K562 (cell line): ENCODE results near the gene EMX1. TPM values are rescaled to one million over a fixed set of nuclear protein-coding genes. Genes with fewer than 3 reads are reported as not detected.

Source experiments
- ATAC-seq: fragments of 200-7000 bp; cut with Tn5 transposase; 3 replicates; pipeline ENCODE4 v1.9.1; 2020; ENCODE audit warnings: moderate library complexity
- BruUV-seq: library from RNA; stranded (reverse); fragments of 400-500 nt; replicated peaks from 2 replicates; lab custom pipeline; 2021; lab: Mats Ljungman, UMichigan
- CTCF ChIA-PET: fragments of 300-600 bp; formaldehyde crosslinking; extraction: SDS; loops from one replicate; lab custom pipeline; 2021; ENCODE audit warnings: low intra/inter-chr PET ratio; lab: Yijun Ruan, JAX
- POLR2A ChIA-PET: fragments of 300-600, 350-650 bp; sonication (Branson Sonifier 250); formaldehyde crosslinking; extraction: SDS; loops from one replicate; lab custom pipeline; 2021; ENCODE audit warnings: antibody characterized with exemption, inconsistent platforms; lab: Yijun Ruan, JAX
- DNase-seq, 4 experiments: peaks; one replicate each; pipeline versions ENCODE4 v3.0.0 to v3.0.0-alpha.2; 2011 to 2018; ENCODE audit warnings: low spot score in 3 of 4, mixed read lengths in 3 of 4; ENCODE audit errors: extremely low read depth in 1 of 4
- FAIRE-seq: peaks from 2 replicates; lab custom pipeline; 2011; peaks lifted over from hg19 to GRCh38; lab: Jason Lieb, UNC
- H2AFZ ChIP-seq: 2 replicates; pipeline ENCODE4 v1.6.0; 2011; ENCODE audit warnings: low read depth, low read length, control low read depth, inconsistent platforms
- H3K27ac ChIP-seq: fragments of 200-600 bp; 3 replicates; pipeline ENCODE4 v1.8.0; 2011; ENCODE audit warnings: low read depth, mild to moderate bottlenecking, control low read depth, inconsistent platforms, low read length, moderate library complexity, mixed read lengths; ENCODE audit errors: extremely low read depth
- H3K27me3 ChIP-seq, 2 experiments: fragments of 300-600 bp in 1 of 2; 2 replicates in 1 of 2; 3 replicates in 1 of 2; pipeline versions ENCODE4 v1.6.0 to v1.8.0; 2011; ENCODE audit warnings: inconsistent platforms in 2 of 2, low read length in 2 of 2, mild to moderate bottlenecking in 1 of 2, mixed read lengths in 1 of 2, moderate library complexity in 1 of 2; ENCODE audit not compliant: control insufficient read depth in 2 of 2, insufficient read depth in 2 of 2
- H3K36me3 ChIP-seq: fragments of 300-600 bp; 3 replicates; pipeline ENCODE4 v1.8.0; 2011; ENCODE audit warnings: mild to moderate bottlenecking, low read length, inconsistent platforms; ENCODE audit not compliant: control insufficient read depth, insufficient read depth
- H3K4me1 ChIP-seq, 2 experiments: fragments of 200-600 bp in 1 of 2; replicated peaks in 1 of 2; 2 replicates in 1 of 2; 3 replicates in 1 of 2; pipeline versions ENCODE4 v1.5.1 to v1.8.0; 2011; ENCODE audit warnings: inconsistent platforms in 2 of 2, low read length in 2 of 2, mild to moderate bottlenecking in 1 of 2, mixed read lengths in 1 of 2, moderate library complexity in 1 of 2; ENCODE audit not compliant: control insufficient read depth in 2 of 2, insufficient read depth in 2 of 2
- H3K4me2 ChIP-seq: 2 replicates; pipeline ENCODE4 v1.6.1; 2011; ENCODE audit warnings: low read length, control low read depth, inconsistent platforms, mixed read lengths; ENCODE audit not compliant: insufficient read depth
- H3K4me3 ChIP-seq: fragments of 200-600 bp; sonication (generic), shearing (Covaris generic); 2 replicates; pipeline ENCODE4 v1.5.1; 2016; ENCODE audit warnings: control low read depth, inconsistent platforms
- H3K79me2 ChIP-seq: fragments of 200-600 bp; 3 replicates; pipeline ENCODE4 v1.8.0; 2011; ENCODE audit warnings: low read length, inconsistent platforms; ENCODE audit not compliant: control insufficient read depth, insufficient read depth
- H3K9ac ChIP-seq, 2 experiments: 2 replicates each; pipeline versions ENCODE4 v1.6.0 to v1.6.1; 2011; ENCODE audit warnings: low read depth in 2 of 2, low read length in 2 of 2, control low read depth in 1 of 2, inconsistent platforms in 1 of 2, mild to moderate bottlenecking in 1 of 2, mixed read lengths in 1 of 2; ENCODE audit not compliant: insufficient read depth in 1 of 2
- H3K9me1 ChIP-seq: one replicate; pipeline ENCODE4 v1.6.0; 2011; ENCODE audit warnings: inconsistent platforms, mild to moderate bottlenecking, low read length, moderate library complexity; ENCODE audit not compliant: control insufficient read depth, insufficient read depth
- H3K9me3 ChIP-seq: replicated peaks from 2 replicates; pipeline ENCODE4 v1.5.1; 2011; ENCODE audit warnings: low read depth, low read length, inconsistent platforms; ENCODE audit not compliant: control insufficient read depth, insufficient read depth
- H4K20me1 ChIP-seq: replicated peaks from 2 replicates; pipeline ENCODE4 v1.6.1; 2011; ENCODE audit warnings: low read length, inconsistent platforms, mixed read lengths; ENCODE audit not compliant: control insufficient read depth, insufficient read depth
- CTCF ChIP-seq, 3 experiments: IDR thresholded peaks in 2 of 3; conservative IDR thresholded peaks in 1 of 3; 2 replicates each; pipeline ENCODE4 v1.5.1; 2011 to 2012; ENCODE audit warnings: low read length in 3 of 3, mild to moderate bottlenecking in 3 of 3, control low read depth in 2 of 3, improper control_type of control experiment in 1 of 3, inconsistent platforms in 1 of 3, low read depth in 1 of 3, mixed read lengths in 1 of 3, moderate library complexity in 1 of 3; ENCODE audit not compliant: insufficient read depth in 2 of 3
- E2F5 ChIP-seq: sonication (generic); formaldehyde crosslinking; IDR thresholded peaks from 2 replicates; pipeline ENCODE4 v1.8.0; 2022; ENCODE audit warnings: mild to moderate bottlenecking, missing genetic modification reagents
- KLF1 ChIP-seq: fragments of 450-650 bp; IDR thresholded peaks from 2 replicates; pipeline ENCODE4 v1.6.1; 2016; ENCODE audit warnings: missing genetic modification characterization, missing compliant biosample characterization
- ZNF507 ChIP-seq: conservative IDR thresholded peaks from 2 replicates; pipeline ENCODE4 v1.6.1; 2017; ENCODE audit warnings: missing genetic modification characterization, missing compliant biosample characterization
- WGBS: fragments of 100-300 bp; shearing (Covaris generic); methylation state at CpG from one replicate; pipeline ENCODE4 v1.1.6; 2016; ENCODE audit warnings: low coverage, mixed read lengths; ENCODE audit not compliant: insufficient coverage; ENCODE audit errors: missing lambda C conversion rate; 5-methylcytosine and 5-hydroxymethylcytosine counted together
- in situ Hi-C: fragments of 300-500 bp; cut with MboI; formaldehyde crosslinking; loops from 4 replicates; pipeline ENCODE4 v1.15.0; 2018; ENCODE audit warnings: inconsistent platforms, mixed read lengths
- intact Hi-C: fragments of 100-400 bp; cut with micrococcal nuclease; formaldehyde crosslinking; loops from 2 replicates; pipeline ENCODE4 v1.14.2; 2022
- polyA plus RNA-seq, 8 experiments: library from polyadenylated mRNA; depleted of rRNA in 4 of 8; stranded (reverse) in 5 of 8; unstranded in 3 of 8; fragments of >200 nt; fragmentation: Nextera tagmentation in 2 of 8; fragmentation: Illumina TruSeq in 1 of 8; extraction: Ambion mirVana in 2 of 8; extraction: Trizol in 1 of 8; gene quantifications; 2 replicates each; pipeline versions ENCODE4 v1.2.1 to v1.2.3, GENCODE V29; 2011 to 2014; ENCODE audit warnings: inconsistent platforms in 1 of 8, missing spikeins in 1 of 8
- total RNA-seq, 7 experiments: library from RNA; depleted of rRNA in 6 of 7; stranded (reverse); fragments of >200 nt in 6 of 7; fragmentation: Illumina TruSeq in 2 of 7; extraction: Trizol in 2 of 7; gene quantifications; 2 replicates each; pipeline versions ENCODE4 v1.2.1 to v1.2.3, GENCODE V29; 2011 to 2021; ENCODE audit warnings: low replicate concordance in 1 of 7

EMX1 gene
- total and polyA plus RNA-seq, 9 of the 15 experiments (the other 6 are each of a cell fraction or from before 2014, with no cell fraction given) = 0.10 to 0.32 (median 0.21) TPM; not detected in 6

- peaks cover 43 to 57% of the 10 kb centered on the region in 2 experiments for H3K27me3 ChIP-seq
- H2AFZ ChIP-seq = no peak overlapping the region
- peaks cover 20% of the 10 kb centered on the region; the same call in 1 of the 2 replicates for H4K20me1 ChIP-seq
- no peak overlapping the region for H3K4me2 ChIP-seq
- H3K9me1 ChIP-seq = no peaks in the 10 kb centered on the region
- no peak overlapping the region for H3K27ac ChIP-seq
- intact Hi-C loops = no loop called here
- H3K9me3 ChIP-seq = no peaks in the 10 kb centered on the region
- CTCF ChIA-PET = no interaction called here
- ATAC-seq (no peak), FAIRE-seq (peak; percentile 65), DNase-seq (no peak)
- no peak overlapping the region for H3K4me3 ChIP-seq
- POLR2A ChIA-PET = no interaction called here
- H3K79me2 ChIP-seq = no peaks in the 10 kb centered on the region
- no peak for TF ChIP-seq ZNF507 (tag)
- no peak for TF ChIP-seq KLF1 (tag)
- TF ChIP-seq CTCF (IDR thresholded peaks at IDR 0.05 in 2 of 3, conservative IDR thresholded peaks at IDR 0.05 in 1 of 3; ENCODE audit: insufficient read depth in 2 of 3, low read depth in 1 of 3, low read length in 3 of 3) = 0 out of 6 replicates have a peak, but pooled peaks of 1 of the 3 experiments have one; percentile 2
- no peak for TF ChIP-seq E2F5 (CRISPR knock-in tag)
- 17% methylated on average over 7 of the region's 7 CpGs for WGBS
- peaks cover 0 to 35% of the 10 kb centered on the region in 2 experiments; a peak in 3 of 5 replicates for H3K4me1 ChIP-seq
- H3K9ac ChIP-seq = no peak overlapping the region
- H3K36me3 ChIP-seq = no peaks in the 10 kb centered on the region
- BruUV-seq = no TSS peak
- in situ Hi-C loops = no loop called here
These were observed 3.7 kb upstream of the EMX1 start for GRCh38 chr2:72913486-72914205.
